ENCODE measurements around the gene DUSP28.

DUSP28 gene

GRCh38 chr2:240564561-240565332, 4.6 kb downstream of the DUSP28 start:
- Histone ChIP-seq H3K4me1 (ENCODE audit: insufficient read depth, low read length) (peaks cover 5% of the 10 kb centered on the region; the same call in 1 of the 2 replicates), H3K27ac (ENCODE audit: low read length) (no peak overlapping the region)

GRCh38 chr2:240565333-240566202, 5.4 kb downstream of the DUSP28 start:
- Histone ChIP-seq H3K4me1 (ENCODE audit: insufficient read depth, low read length) (0 out of 2 replicates have a peak, but pooled peaks cover 3% of the 10 kb centered on the region), H3K27ac (ENCODE audit: low read length) (no peak overlapping the region), H3K36me3 (ENCODE audit: insufficient read depth, low read depth, low read length) (no peaks in the 10 kb centered on the region), H3K9me3 (ENCODE audit: insufficient read depth, low read depth, low read length) (no peaks in the 10 kb centered on the region), H3K9ac (ENCODE audit: low read depth, low read length) (no peak overlapping the region), H3K27me3 (ENCODE audit: insufficient read depth, low read length) (peaks cover 44% of the 10 kb centered on the region), H3K4me3 (ENCODE audit: low read length) (peak overlapping the region; percentile 43; the same call in 1 of the 2 replicates)

More at GRCh38 chr2:240564561-240565332, 4.6 kb downstream of the DUSP28 start:
- H3K27me3 ChIP-seq (ENCODE audit: insufficient read depth, low read length): peaks cover 38% of the 10 kb centered on the region
- no peak overlapping the region for H3K4me3 ChIP-seq (ENCODE audit: low read length)
- H3K9ac ChIP-seq (ENCODE audit: low read depth, low read length): no peak overlapping the region
- no peaks in the 10 kb centered on the region for H3K9me3 ChIP-seq (ENCODE audit: insufficient read depth, low read depth, low read length)
- no peaks in the 10 kb centered on the region for H3K36me3 ChIP-seq (ENCODE audit: insufficient read depth, low read depth, low read length)

- peak overlapping the region; percentile 43; the same call in 1 of the 2 replicates for H3K4me3 ChIP-seq (ENCODE audit: low read length)
- H3K36me3 ChIP-seq (ENCODE audit: insufficient read depth, low read depth, low read length): no peaks in the 10 kb centered on the region
- H3K27me3 ChIP-seq (ENCODE audit: insufficient read depth, low read length): peaks cover 44% of the 10 kb centered on the region
- H3K27ac ChIP-seq (ENCODE audit: low read length): no peak overlapping the region
- H3K9me3 ChIP-seq (ENCODE audit: insufficient read depth, low read depth, low read length): no peaks in the 10 kb centered on the region
- 0 out of 2 replicates have a peak, but pooled peaks cover 3% of the 10 kb centered on the region for H3K4me1 ChIP-seq (ENCODE audit: insufficient read depth, low read length)
- H3K9ac ChIP-seq (ENCODE audit: low read depth, low read length): no peak overlapping the region
Observed at GRCh38 chr2:240566203-240567136, 6.3 kb downstream of the DUSP28 start.

- Histone ChIP-seq H3K9ac (ENCODE audit: low read depth, low read length) (no peak overlapping the region), H3K27me3 (ENCODE audit: insufficient read depth, low read length) (peaks cover 44% of the 10 kb centered on the region), H3K36me3 (ENCODE audit: insufficient read depth, low read depth, low read length) (no peaks in the 10 kb centered on the region), H3K4me1 (ENCODE audit: insufficient read depth, low read length) (no peaks in the 10 kb centered on the region), H3K4me3 (ENCODE audit: low read length) (peak overlapping the region; percentile 63), H3K27ac (ENCODE audit: low read length) (no peak overlapping the region), H3K9me3 (ENCODE audit: insufficient read depth, low read depth, low read length) (no peaks in the 10 kb centered on the region)
Observed at GRCh38 chr2:240567137-240567871, 7.1 kb downstream of the DUSP28 start.

GRCh38 chr2:240567872-240568677, 7.9 kb downstream of the DUSP28 start, which contains the start of gene RNPEPL1:
TSS of gene RNPEPL1 (plus strand) at chr2:240568484. CDS start at chr2:240568587, 103 bp downstream.
- Histone ChIP-seq H3K27ac (ENCODE audit: low read length) (no peak within 1 kb of the TSS), H3K36me3 (ENCODE audit: insufficient read depth, low read depth, low read length) (no peaks in the 10 kb centered on the region), H3K4me1 (ENCODE audit: insufficient read depth, low read length) (no peaks in the 10 kb centered on the region), H3K4me3 (ENCODE audit: low read length) (peak within 1 kb of the TSS; percentile 63), H3K9ac (ENCODE audit: low read depth, low read length) (no peak within 1 kb of the TSS), H3K27me3 (ENCODE audit: insufficient read depth, low read length) (peaks cover 44% of the 10 kb centered on the region), H3K9me3 (ENCODE audit: insufficient read depth, low read depth, low read length) (no peaks in the 10 kb centered on the region)

GRCh38 chr2:240568678-240569522, 8.7 kb downstream of the DUSP28 start:
- peaks cover 44% of the 10 kb centered on the region for H3K27me3 ChIP-seq (ENCODE audit: insufficient read depth, low read length)
- H3K4me3 ChIP-seq (ENCODE audit: low read length): peak overlapping the region; percentile 56
- H3K27ac ChIP-seq (ENCODE audit: low read length): no peak overlapping the region
- no peaks in the 10 kb centered on the region for H3K4me1 ChIP-seq (ENCODE audit: insufficient read depth, low read length)
- H3K9me3 ChIP-seq (ENCODE audit: insufficient read depth, low read depth, low read length): no peaks in the 10 kb centered on the region
- H3K9ac ChIP-seq (ENCODE audit: low read depth, low read length): no peak overlapping the region
- H3K36me3 ChIP-seq (ENCODE audit: insufficient read depth, low read depth, low read length): no peaks in the 10 kb centered on the region

GRCh38 chr2:240569523-240569997, 9.4 kb downstream of the DUSP28 start:
- H3K9me3 ChIP-seq (ENCODE audit: insufficient read depth, low read depth, low read length): no peaks in the 10 kb centered on the region
- no peaks in the 10 kb centered on the region for H3K36me3 ChIP-seq (ENCODE audit: insufficient read depth, low read depth, low read length)
- no peaks in the 10 kb centered on the region for H3K4me1 ChIP-seq (ENCODE audit: insufficient read depth, low read length)
- peak overlapping the region; percentile 56 for H3K4me3 ChIP-seq (ENCODE audit: low read length)
- H3K9ac ChIP-seq (ENCODE audit: low read depth, low read length): no peak overlapping the region
- peaks cover 44% of the 10 kb centered on the region for H3K27me3 ChIP-seq (ENCODE audit: insufficient read depth, low read length)
- no peak overlapping the region for H3K27ac ChIP-seq (ENCODE audit: low read length)

GRCh38 chr2:240569998-240570530, 9.9 kb downstream of the DUSP28 start:
- H3K27me3 ChIP-seq (ENCODE audit: insufficient read depth, low read length): peaks cover 44% of the 10 kb centered on the region
- no peak overlapping the region for H3K9ac ChIP-seq (ENCODE audit: low read depth, low read length)
- no peaks in the 10 kb centered on the region for H3K9me3 ChIP-seq (ENCODE audit: insufficient read depth, low read depth, low read length)
- H3K4me1 ChIP-seq (ENCODE audit: insufficient read depth, low read length): no peaks in the 10 kb centered on the region
- H3K27ac ChIP-seq (ENCODE audit: low read length): no peak overlapping the region
- H3K36me3 ChIP-seq (ENCODE audit: insufficient read depth, low read depth, low read length): no peaks in the 10 kb centered on the region
- H3K4me3 ChIP-seq (ENCODE audit: low read length): no peak overlapping the region

GRCh38 chr2:240570531-240571313, 10.6 kb downstream of the DUSP28 start:
- Histone ChIP-seq H3K9ac (ENCODE audit: low read depth, low read length) (no peak overlapping the region), H3K27me3 (ENCODE audit: insufficient read depth, low read length) (peaks cover 40% of the 10 kb centered on the region), H3K9me3 (ENCODE audit: insufficient read depth, low read depth, low read length) (no peaks in the 10 kb centered on the region), H3K4me3 (ENCODE audit: low read length) (no peak overlapping the region), H3K4me1 (ENCODE audit: insufficient read depth, low read length) (no peaks in the 10 kb centered on the region), H3K27ac (ENCODE audit: low read length) (no peak overlapping the region), H3K36me3 (ENCODE audit: insufficient read depth, low read depth, low read length) (no peaks in the 10 kb centered on the region)
